ENCODE measurements around the gene TBX19. TPM values are rescaled to one million over a fixed set of nuclear protein-coding genes. Genes with fewer than 3 reads are reported as not detected.

Gene TBX19
- total and polyA plus RNA-seq, 2 experiments from 2014 or later, result 1.4 to 1.7 TPM

DNA sequence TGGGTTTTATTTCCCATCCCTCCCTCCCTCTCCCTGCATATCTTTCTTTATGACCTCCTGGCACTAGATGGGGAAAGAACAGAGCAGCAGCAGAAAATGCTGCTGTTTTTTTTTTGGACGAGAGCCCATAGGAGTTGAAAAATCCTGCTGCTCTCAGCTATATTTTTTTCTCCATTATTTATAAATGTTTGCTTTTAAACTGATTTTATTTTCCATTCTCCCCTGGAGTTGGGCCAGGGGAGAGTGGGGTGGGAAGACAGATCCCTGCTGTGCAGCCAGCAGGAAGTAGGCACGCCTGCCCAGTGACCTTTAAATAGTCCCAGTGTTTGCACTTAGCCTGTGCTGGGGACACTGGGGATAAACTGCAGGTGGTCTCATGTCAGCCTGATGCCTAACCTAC, 37.5 kb upstream of the TBX19 start:
- TF ChIP-seq, protein P1, sequence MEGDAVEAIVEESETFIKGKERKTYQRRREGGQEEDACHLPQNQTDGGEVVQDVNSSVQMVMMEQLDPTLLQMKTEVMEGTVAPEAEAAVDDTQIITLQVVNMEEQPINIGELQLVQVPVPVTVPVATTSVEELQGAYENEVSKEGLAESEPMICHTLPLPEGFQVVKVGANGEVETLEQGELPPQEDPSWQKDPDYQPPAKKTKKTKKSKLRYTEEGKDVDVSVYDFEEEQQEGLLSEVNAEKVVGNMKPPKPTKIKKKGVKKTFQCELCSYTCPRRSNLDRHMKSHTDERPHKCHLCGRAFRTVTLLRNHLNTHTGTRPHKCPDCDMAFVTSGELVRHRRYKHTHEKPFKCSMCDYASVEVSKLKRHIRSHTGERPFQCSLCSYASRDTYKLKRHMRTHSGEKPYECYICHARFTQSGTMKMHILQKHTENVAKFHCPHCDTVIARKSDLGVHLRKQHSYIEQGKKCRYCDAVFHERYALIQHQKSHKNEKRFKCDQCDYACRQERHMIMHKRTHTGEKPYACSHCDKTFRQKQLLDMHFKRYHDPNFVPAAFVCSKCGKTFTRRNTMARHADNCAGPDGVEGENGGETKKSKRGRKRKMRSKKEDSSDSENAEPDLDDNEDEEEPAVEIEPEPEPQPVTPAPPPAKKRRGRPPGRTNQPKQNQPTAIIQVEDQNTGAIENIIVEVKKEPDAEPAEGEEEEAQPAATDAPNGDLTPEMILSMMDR (IDR thresholded peaks at IDR 0.05; ENCODE audit: low read depth, low read length), result no peak
- peak in 1 of 2 donors; percentile 42 for DNase-seq (ENCODE audit: low read depth in 1 of 2, low spot score in 1 of 2)
- Histone ChIP-seq H3K4me3 (no peak overlapping the region), H3K9me3 (ENCODE audit: low read depth) (no peaks in the 10 kb centered on the region), H3K36me3 (peaks cover 17% of the 10 kb centered on the region), H3K4me1 (ENCODE audit: low read depth) (no peaks in the 10 kb centered on the region), H3K27ac (no peak overlapping the region), H3K27me3 (no peaks in the 10 kb centered on the region)

DNA sequence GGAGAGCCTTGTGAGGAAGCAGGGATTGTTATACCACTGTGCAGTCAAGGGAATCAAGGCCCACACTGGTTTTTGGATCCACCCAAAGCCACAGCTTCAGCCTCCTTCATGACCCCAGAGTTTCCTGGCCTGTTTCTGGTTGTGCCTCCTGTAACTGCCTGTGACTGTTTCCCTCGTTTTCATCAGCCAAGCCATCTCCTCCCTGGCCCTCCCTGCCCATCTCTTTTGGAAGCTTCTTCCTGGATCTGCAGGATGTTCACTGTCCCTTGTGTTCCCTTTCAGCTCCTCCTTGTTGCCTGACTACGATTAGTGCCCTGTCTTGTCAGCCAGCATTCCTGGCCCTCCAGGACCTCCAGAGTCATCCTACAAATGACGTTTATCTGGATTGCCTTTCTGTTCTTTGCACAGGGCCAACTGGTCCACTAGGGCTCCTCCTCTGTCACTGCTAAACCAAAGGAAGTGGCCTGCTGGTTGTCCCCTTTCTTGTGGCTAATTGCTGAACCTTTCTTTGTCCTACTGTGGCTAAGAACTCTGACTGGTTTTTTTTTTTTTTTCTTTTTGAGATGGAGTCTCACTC, 37.0 kb upstream of the TBX19 start:
- Histone ChIP-seq H3K4me1 (ENCODE audit: low read depth) (no peaks in the 10 kb centered on the region), H3K9me3 (ENCODE audit: low read depth) (no peaks in the 10 kb centered on the region), H3K4me3 (no peak overlapping the region), H3K36me3 (peaks cover 17% of the 10 kb centered on the region), H3K27ac (no peak overlapping the region), H3K27me3 (no peaks in the 10 kb centered on the region)
- TF ChIP-seq, protein P1 (IDR thresholded peaks at IDR 0.05; ENCODE audit: low read depth, low read length), result no peak
- peak in 1 of 2 donors; percentile 34 for DNase-seq (ENCODE audit: low read depth in 1 of 2, low spot score in 1 of 2)

DNA sequence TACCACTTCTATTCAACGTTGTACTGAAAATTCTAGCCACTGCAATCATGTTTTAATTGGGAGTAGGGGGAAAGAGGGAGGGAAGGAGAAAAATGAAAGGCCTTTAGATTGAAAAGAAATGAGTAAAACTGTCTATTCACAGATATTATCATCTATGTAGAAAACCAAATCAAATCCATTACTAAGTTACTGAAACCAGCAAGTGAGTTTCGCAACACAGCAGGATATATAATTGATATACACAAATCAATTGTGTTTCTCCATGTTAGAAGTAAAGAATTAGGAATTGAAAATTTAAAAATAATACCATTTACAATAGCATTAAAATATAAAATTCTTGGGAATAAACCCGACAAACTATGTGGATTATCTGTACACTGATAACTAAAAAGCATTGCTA, 35.6 kb upstream of the TBX19 start:
- H3K4me1 ChIP-seq (ENCODE audit: low read depth), result no peaks in the 10 kb centered on the region

DNA sequence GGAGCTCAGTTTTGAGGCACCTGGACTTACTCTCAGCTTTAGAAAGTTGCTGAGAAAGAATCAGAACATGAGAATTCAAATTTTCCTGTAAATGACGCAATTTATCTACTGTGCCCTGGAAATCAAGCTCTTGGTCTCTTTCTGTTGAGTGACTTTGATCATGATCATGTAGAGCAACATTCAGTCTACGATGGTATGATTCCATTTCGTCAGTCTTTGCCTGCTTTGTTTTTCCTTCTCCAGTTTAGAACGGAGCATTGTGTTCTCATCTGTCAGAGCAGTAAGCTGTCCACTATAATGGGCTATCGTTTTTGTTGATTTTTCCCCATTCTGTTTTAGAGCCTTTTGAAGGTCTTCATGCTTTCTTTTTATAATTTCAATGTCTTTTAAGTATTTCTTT, 34.2 kb upstream of the TBX19 start:
- TF ChIP-seq, protein P1 (IDR thresholded peaks at IDR 0.05; ENCODE audit: low read depth, low read length), result no peak
- Histone ChIP-seq H3K9me3 (ENCODE audit: low read depth) (no peaks in the 10 kb centered on the region), H3K4me3 (no peak overlapping the region), H3K4me1 (ENCODE audit: low read depth) (no peaks in the 10 kb centered on the region), H3K27me3 (no peaks in the 10 kb centered on the region), H3K27ac (no peak overlapping the region), H3K36me3 (peaks cover 12% of the 10 kb centered on the region)
- peak in 1 of 2 donors; percentile 28 for DNase-seq (ENCODE audit: low read depth in 1 of 2, low spot score in 1 of 2)

More for the DNA sequence above, 35.6 kb upstream of the TBX19 start:
- no peak for DNase-seq (ENCODE audit: low read depth in 1 of 2, low spot score in 1 of 2)
- Histone ChIP-seq H3K4me3 (no peak overlapping the region), H3K27ac (no peak overlapping the region), H3K27me3 (no peaks in the 10 kb centered on the region), H3K36me3 (peaks cover 12% of the 10 kb centered on the region), H3K9me3 (ENCODE audit: low read depth) (no peaks in the 10 kb centered on the region)
- TF ChIP-seq, protein P1 (IDR thresholded peaks at IDR 0.05; ENCODE audit: low read depth, low read length), result no peak

DNA sequence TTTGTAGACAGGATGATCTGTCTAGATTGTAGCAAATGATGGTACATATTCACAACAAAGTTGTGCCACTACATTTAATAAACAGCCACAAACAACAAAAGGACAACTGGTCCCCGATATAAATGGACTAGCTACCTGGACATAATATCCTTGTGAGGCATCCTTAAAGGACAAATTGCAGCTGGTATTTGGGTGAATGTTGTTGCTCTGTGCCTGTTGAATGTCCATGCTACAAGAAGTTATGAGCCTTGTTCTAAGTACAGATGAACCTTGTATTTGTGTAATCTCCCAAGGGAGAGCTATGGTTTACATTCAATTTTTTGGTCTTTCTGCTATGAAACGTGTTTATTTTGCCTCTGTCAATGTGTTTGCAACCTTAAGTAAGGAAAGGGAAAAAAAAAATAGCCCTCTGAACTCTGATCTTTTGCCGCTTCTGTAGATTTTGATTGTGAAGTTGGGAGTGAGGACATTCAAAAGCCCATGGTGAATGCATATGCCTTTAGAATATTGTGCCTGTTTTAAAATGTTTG, 28.4 kb upstream of the TBX19 start:
- TF ChIP-seq, protein P1 (IDR thresholded peaks at IDR 0.05; ENCODE audit: low read depth, low read length), result no peak
- Histone ChIP-seq H3K4me1 (ENCODE audit: low read depth) (no peaks in the 10 kb centered on the region), H3K27me3 (no peaks in the 10 kb centered on the region), H3K9me3 (ENCODE audit: low read depth) (no peaks in the 10 kb centered on the region), H3K27ac (no peak overlapping the region), H3K36me3 (no peaks in the 10 kb centered on the region), H3K4me3 (no peak overlapping the region)
- no peak for DNase-seq (ENCODE audit: low read depth in 1 of 2, low spot score in 1 of 2)
